Prostate gland (tissue), 2 donors: ENCODE data around the gene CA12. TPM values are rescaled to one million over a fixed set of nuclear protein-coding genes. Genes with fewer than 3 reads are reported as not detected.

ENCODE experiments used
- DNase-seq: peaks from one replicate; pipeline ENCODE4 v3.0.0-alpha.2; 2019; ENCODE audit warnings: low spot score
- H3K27ac ChIP-seq, 2 donors: fragments of 200-600 bp; sonication (generic); 2 replicates each; pipeline ENCODE4 v1.5.1; 2017 to 2019
- H3K27me3 ChIP-seq: fragments of 200-600 bp; sonication (generic); replicated peaks from 2 replicates; pipeline ENCODE4 v1.5.1; 2019; ENCODE audit not compliant: insufficient read depth
- H3K36me3 ChIP-seq, 2 donors: fragments of 200-600 bp; sonication (generic); 1 replicate in 1 of 2; 2 replicates in 1 of 2; pipeline versions ENCODE4 v1.5.1 to v1.8.1; 2017 to 2019
- H3K4me1 ChIP-seq: fragments of 200-600 bp; sonication (generic); replicated peaks from 2 replicates; pipeline ENCODE4 v1.5.1; 2019
- H3K4me3 ChIP-seq, 2 donors: fragments of 200-600 bp; sonication (generic); 2 replicates each; pipeline ENCODE4 v1.5.1; 2017 to 2019
- H3K9me3 ChIP-seq: fragments of 200-600 bp; sonication (generic); 2 replicates; pipeline ENCODE4 v1.5.1; 2017
- CTCF ChIP-seq, 4 experiments: fragments of 200-600 bp in 2 of 4; fragments of 450-650 bp in 2 of 4; sonication (generic) in 2 of 4; IDR thresholded peaks; 1 replicate in 3 of 4; 2 replicates in 1 of 4; pipeline ENCODE4 v1.5.1; 2016 to 2019; ENCODE audit warnings: antibody characterized with exemption in 4 of 4, mild to moderate bottlenecking in 2 of 4, moderate library complexity in 2 of 4
- POLR2A ChIP-seq: fragments of 450-650 bp; IDR thresholded peaks from one replicate; pipeline ENCODE4 v1.6.1; 2016; ENCODE audit warnings: antibody characterized with exemption, mild to moderate bottlenecking
- POLR2AphosphoS5 ChIP-seq: sonication (generic); formaldehyde crosslinking; IDR thresholded peaks from one replicate; pipeline ENCODE4 v1.6.1; 2017; ENCODE audit warnings: antibody characterized with exemption
- WGBS: methylation state at CpG from one replicate; pipeline ENCODE4 v1.1.5; 2018; 5-methylcytosine and 5-hydroxymethylcytosine counted together
- intact Hi-C: fragments of 100-400 bp; cut with DNase I; formaldehyde crosslinking; loops from one replicate; pipeline ENCODE4 v1.14.2; 2022
- total RNA-seq, 2 donors: library from RNA; depleted of rRNA; stranded (reverse); fragments of >200 nt; gene quantifications; one replicate each; pipeline ENCODE4 v1.1.0, GENCODE V29; 2016

CA12 gene
- total RNA-seq, 2 donors from 2014 or later, result 3.0 to 9.5 TPM

- WGBS, result 98% methylated on average over 7 of the region's 7 CpGs
- no peak for TF ChIP-seq POLR2AphosphoS5
- no peak for TF ChIP-seq CTCF (IDR thresholded peaks at IDR 0.05)
- intact Hi-C loops, result no loop called here
- no peaks in the 10 kb centered on the region for H3K4me1 ChIP-seq
- H3K27me3 ChIP-seq, result no peaks in the 10 kb centered on the region
- H3K36me3 ChIP-seq, result no peaks in the 10 kb centered on the region
- H3K4me3 ChIP-seq, result no peak overlapping the region
- no peak for DNase-seq
- H3K27ac ChIP-seq, result no peak overlapping the region
- H3K9me3 ChIP-seq, result no peaks in the 10 kb centered on the region
Measured at GRCh38 chr15:63368503-63368902, 13.1 kb downstream of the CA12 start.

DNA sequence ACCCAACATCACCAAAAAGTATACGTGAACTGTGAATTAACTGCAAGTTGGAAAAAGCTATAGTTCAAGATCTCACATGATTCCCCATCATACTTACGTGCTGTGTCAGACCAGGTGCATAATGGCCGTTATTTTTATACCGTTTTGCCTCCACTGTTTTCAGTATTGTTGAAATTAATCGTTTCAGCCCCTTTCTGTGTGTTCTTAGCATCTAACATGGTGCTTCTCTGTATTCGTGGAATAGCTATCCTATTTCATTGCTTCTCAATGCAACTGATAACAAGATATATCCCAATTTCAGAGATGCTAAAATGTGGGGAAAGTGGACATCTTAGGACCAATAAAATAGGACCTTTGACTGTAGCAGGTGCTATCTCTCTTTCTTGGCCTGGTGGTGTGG lies 13.7 kb downstream of the CA12 start:
- TF ChIP-seq POLR2A, result no peak
- no peaks in the 10 kb centered on the region for H3K4me1 ChIP-seq
- DNase-seq, result no peak
- WGBS, result 51% methylated on average over 6 of the region's 6 CpGs
- H3K9me3 ChIP-seq, result no peaks in the 10 kb centered on the region
- no peak overlapping the region for H3K27ac ChIP-seq
- intact Hi-C loops, result no loop called here
- H3K36me3 ChIP-seq, result no peaks in the 10 kb centered on the region
- no peak overlapping the region for H3K4me3 ChIP-seq
- H3K27me3 ChIP-seq, result no peaks in the 10 kb centered on the region

DNA sequence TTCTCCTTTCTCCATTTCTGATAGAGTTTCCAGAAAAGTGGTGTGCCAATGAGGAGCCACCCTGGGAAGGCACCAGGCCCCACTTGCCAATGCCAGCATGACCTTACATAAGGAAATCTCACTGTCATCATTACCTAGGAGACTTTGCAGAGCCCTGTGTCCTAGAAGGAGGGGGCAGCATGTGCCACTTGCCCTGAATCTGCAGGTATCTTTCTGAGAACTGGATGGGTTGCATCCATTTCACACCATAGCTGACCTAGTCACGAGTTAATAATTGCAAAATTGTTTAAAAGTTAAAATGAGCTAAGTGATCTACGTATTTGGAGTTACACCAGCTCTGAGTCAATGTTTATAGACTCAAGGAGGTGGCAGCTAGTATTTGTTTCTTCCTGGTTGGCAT lies 14.3 kb downstream of the CA12 start:
- no peak for DNase-seq
- 47% methylated on average over 2 of the region's 2 CpGs for WGBS

GRCh38 chr15:63366451-63366850 lies 15.2 kb downstream of the CA12 start:
- Histone ChIP-seq H3K27ac (no peak overlapping the region), H3K4me3 (no peak overlapping the region), H3K36me3 (no peaks in the 10 kb centered on the region), H3K4me1 (no peaks in the 10 kb centered on the region), H3K27me3 (no peaks in the 10 kb centered on the region), H3K9me3 (no peaks in the 10 kb centered on the region)
- DNase-seq, result no peak
- intact Hi-C loops, result no loop called here
- TF ChIP-seq POLR2AphosphoS5 (no peak), CTCF (IDR thresholded peaks at IDR 0.05) (no peak), POLR2A (no peak)
- 95% methylated on average over 2 of the region's 2 CpGs for WGBS

More for the DNA sequence above, 14.3 kb downstream of the CA12 start:
- TF ChIP-seq CTCF (IDR thresholded peaks at IDR 0.05) (no peak), POLR2AphosphoS5 (peak; percentile 59), POLR2A (no peak)
- H3K4me3 ChIP-seq, result no peak overlapping the region
- no peaks in the 10 kb centered on the region for H3K27me3 ChIP-seq
- intact Hi-C loops, result no loop called here
- no peaks in the 10 kb centered on the region for H3K36me3 ChIP-seq
- peak overlapping the region in 1 of 2 donors; percentile 39 for H3K27ac ChIP-seq
- H3K9me3 ChIP-seq, result no peaks in the 10 kb centered on the region
- no peaks in the 10 kb centered on the region for H3K4me1 ChIP-seq

GRCh38 chr15:63365273-63365680 lies 16.4 kb downstream of the CA12 start:
- Histone ChIP-seq H3K27ac (no peak overlapping the region), H3K27me3 (no peaks in the 10 kb centered on the region), H3K4me1 (no peaks in the 10 kb centered on the region), H3K36me3 (no peaks in the 10 kb centered on the region), H3K4me3 (no peak overlapping the region), H3K9me3 (no peaks in the 10 kb centered on the region)
- WGBS, result 37% methylated on average over 5 of the region's 5 CpGs
- intact Hi-C loops, result no loop called here
- TF ChIP-seq CTCF (IDR thresholded peaks at IDR 0.05), result no peak
- TF ChIP-seq POLR2AphosphoS5, result no peak
- TF ChIP-seq POLR2A, result no peak
- DNase-seq, result no peak
